Central memory CD4-positive, alpha-beta T cell (primary cell): ENCODE measurements around the gene LRRC46.
A peak's percentile ranks its signal among the peaks of the same experiment; 100 is the strongest.

Experiments
- DNase-seq: peaks from one replicate; pipeline ENCODE4 v3.0.0; 2022
- total RNA-seq, 3 experiments: gene quantifications; one replicate each; lab custom pipeline; 2026; lab: John Stamatoyannopoulos, UW

The LRRC46 gene, protein sequence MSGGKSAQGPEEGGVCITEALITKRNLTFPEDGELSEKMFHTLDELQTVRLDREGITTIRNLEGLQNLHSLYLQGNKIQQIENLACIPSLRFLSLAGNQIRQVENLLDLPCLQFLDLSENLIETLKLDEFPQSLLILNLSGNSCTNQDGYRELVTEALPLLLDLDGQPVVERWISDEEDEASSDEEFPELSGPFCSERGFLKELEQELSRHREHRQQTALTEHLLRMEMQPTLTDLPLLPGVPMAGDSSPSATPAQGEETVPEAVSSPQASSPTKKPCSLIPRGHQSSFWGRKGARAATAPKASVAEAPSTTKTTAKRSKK
- total RNA-seq = 0.04 to 0.58 (median 0.16) reads per million in 3 experiments

DNA sequence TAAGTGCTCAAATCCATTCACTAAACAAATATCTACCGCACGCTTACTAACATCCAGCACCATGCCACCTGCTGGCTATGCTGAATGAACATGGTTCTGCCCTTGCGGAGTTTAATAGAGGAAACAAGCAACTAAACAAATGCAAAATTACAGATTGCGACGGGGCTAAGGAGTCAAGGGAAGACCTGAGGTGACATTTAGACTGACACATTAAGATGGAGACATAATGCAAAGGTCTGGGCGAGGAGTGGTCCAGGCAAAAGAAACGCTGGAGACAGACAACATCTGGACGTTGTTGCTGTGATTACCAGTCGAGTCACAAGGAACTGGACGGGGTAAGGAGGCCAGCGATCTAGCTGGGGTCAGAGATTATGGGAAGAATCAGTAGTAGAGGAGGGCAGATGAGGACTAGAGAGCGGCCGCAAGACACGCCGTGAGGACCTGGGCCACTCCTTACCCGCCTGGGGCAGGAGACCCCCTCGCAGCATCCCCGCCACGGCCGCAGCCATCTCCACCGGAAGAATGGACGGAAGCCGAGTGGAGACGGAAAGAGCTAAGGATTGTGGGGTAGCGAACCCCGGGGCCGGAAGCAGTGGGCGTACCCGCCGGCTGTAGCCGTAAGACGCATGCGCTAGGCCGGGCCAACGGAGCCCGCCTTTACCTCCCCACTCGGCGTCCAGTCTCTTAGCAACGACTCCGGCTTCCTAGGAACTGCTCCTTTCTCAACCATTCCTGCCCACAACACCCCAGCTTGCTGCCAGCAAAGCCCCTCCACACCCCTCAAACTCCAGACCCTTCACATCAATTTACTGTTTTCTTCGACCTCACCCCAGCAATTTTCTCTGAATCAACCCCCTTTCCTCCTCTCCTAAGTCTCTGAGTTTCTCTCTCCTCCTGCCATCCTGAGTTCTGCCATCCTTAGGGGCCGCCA, at the start of gene LRRC46, which contains the start of gene MRPL10:
Gene LRRC46 (plus strand): TSS at position 668 of the 931 bp plus-strand sequence. CDS start 320 bp downstream, outside the sequence.
Gene MRPL10 (minus strand): TSS at position 539 of the 931 bp plus-strand sequence. CDS start 30 bp downstream, at position 509.
- DNase-seq = peak; percentile 89

DNA sequence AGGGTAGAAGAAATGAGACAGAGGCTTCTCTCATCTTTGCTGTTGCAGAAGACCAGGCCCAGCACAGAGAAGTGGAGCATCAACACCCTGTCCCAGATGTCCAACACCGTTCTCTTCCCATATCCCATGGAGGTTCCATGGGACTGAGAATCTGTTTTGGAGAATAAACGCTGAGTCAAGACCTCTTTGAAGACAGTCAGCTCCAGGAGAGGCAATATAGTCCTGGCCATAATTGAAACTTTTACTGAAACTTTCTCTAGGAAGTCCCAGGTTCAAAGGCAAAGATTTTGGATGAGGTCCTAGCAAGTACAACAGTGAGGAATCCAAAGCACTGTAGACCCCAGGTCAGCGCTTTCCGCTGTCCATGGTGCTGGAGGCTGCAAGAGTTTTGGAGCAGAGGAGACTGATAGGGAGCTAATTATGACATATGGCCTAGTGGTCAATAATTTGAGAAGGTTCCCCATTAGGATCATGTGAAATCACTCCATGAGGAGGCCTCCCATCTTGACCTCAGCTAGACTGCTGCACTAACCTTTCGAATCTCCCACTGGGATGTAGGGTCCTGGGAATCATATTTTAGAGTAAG, 45.8 kb upstream of the LRRC46 start:
- DNase-seq = no peak

DNA sequence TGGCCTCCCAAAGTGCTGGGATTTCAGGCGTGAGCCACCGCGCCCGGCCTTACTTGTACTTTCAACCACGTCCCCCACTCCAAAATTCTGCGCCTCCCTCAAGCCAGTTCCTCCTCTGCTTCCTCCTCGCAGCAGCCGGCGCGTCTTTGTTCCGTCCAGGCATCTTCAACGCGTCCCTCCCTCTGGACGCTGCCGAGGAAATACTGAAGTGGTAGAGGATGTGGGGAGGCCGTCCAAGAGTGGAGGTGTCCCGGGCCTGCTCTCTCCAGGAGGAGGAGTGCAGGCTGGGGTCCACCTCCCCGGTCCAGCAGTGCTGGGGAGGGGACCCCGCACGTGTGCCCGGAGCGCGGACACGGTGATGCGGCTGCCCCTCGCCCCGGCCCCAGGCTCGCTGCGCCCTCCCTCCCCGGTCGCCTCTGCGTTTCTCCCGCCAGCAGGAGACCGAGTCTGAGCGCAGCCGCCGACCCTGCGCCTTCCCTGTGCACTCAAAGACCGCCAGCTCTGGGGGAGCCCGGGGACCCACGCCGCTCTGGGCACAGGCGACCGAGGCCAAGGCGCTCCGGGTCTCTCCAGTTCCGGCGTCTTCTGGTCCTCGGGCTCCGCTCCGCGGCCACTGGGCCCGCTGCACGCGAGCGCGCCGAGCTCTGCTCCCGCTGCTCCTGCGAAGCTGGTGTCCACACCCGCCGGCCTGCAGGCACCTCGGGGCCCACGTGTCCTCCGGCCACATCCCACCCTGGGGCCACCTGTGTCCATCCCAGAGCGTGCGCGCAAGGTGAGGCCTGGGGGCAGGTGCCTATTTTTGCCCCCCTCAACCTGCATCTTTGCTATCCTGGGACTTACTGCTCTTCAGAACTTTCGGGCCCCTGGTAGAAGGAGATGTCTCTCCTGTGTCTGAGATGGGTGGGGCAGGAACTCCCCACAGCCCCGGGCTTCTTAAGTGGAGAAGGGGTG, 41.6 kb upstream of the LRRC46 start:
- peak; percentile 24 for DNase-seq

DNA sequence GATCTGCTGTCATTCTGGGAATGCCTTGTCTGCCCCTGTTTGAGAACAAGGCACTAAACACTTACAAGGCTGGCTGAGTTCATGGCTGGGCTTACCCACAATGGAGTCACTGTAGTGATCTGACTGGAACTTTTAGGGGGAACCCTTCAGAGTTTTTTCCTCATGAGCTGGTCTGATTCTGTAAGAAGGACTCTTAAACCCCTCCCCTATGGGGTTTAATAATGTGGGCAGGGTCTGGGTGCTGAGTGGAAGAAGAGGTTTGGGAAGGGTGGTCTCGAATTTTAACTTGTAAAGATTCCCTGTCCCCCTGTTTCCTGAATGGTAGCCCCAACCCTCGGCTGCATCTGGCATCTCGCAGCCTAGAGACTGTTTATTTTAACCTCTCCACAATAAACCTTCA, 40.4 kb upstream of the LRRC46 start:
- DNase-seq = no peak

DNA sequence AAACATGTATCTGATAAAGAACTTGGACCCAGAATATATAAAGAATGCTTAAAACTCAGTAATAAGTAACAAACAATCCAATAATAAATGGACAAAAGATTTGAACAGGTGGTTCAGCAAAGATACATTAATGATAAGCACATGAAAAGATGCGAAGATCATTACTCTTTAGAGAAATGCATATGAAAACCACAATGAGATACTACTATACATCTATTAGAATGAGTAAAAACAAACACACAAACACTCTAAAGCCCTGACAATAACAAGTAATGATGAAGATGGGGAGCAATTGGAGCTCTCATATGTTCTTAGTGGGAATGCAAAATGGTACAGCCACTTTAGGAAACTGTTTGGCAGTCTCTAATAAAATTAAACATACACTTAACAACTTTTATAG, 39.0 kb upstream of the LRRC46 start:
- DNase-seq = no peak

DNA sequence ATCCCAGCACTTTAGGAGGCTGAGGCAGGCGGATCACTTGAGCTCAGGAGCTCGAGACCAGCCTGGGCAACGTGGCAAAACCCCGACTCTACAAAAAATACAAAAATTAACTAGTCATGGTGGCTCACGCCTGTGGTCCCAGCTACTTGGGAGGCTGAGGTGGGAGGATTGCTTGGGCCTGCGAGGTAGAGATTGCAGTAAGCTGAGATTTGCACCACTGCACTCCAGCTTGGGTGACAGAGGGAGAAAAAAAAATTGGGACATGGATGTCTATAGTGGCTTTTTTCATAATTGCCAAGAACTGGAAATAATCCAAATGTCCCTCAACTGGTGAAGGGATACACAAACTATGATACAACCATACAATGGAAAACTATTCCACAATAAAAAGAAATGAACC, 38.5 kb upstream of the LRRC46 start:
- no peak for DNase-seq

DNA sequence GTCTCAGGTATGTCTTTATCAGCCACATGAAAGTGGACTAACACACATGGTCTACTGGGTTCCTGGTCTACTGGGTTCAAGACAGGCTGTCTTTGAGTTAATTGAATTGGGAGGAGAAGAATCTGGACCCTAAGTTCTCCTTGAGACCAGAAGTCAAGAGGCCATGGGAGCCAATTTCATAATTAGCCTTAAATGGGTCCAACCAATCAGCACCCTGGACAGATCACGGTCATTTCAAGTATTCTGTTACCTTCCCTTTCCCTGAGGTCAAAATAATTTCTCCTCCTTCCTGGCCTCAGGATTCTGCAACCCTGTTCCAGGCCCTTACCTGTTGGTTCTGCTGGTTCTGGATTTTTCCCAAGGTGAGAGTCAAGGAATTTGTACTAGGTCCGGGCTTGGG, 33.7 kb upstream of the LRRC46 start:
- DNase-seq = no peak

DNA sequence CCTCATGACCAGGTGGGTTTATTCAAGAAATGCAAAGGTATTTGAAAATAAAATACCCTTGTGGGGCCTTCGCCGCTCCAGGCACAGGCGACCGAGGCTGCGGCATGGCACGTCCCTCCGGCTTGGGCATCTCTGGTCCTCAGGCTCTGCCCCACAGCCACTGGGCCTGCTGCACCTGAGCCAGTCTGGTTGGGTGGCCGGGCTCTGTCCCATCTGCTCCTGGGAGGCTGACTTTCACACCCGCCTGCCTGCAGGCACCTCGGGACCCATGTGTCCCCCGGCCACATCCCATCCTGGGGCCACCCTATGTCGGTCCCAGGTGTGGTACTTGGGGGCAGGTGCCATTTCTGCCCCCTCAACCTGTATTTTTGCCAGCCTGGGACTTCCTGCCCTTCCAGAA, 30.8 kb upstream of the LRRC46 start:
- no peak for DNase-seq

DNA sequence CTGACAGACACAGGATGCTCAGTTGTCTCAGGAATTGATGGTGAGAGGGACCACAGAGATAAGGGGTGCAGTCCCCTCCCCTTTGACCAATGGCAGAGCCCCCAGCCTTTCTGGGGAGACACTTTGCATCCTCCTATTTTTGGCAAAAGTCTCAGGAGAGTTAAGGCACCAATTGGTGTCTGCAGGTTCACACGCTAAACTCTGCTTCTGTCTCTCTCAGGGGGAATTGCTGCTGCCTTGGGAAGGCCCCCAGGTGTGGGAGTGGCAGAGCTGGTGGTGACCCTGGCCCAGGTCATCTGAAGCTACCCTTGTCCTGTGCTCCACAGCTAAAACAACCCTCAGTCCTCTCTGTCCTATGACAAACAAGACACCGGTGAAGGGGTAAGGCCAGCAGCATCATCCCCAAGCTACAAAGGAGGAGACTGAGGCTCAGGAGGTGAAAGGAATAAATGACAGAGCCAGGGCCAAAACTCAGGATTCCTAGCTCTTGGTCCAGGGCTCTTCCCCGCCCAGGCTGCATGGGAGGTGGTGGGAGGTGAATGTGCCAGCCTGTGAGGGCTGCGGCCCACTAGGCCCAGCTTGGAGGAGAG, 30.2 kb upstream of the LRRC46 start:
- no peak for DNase-seq

DNA sequence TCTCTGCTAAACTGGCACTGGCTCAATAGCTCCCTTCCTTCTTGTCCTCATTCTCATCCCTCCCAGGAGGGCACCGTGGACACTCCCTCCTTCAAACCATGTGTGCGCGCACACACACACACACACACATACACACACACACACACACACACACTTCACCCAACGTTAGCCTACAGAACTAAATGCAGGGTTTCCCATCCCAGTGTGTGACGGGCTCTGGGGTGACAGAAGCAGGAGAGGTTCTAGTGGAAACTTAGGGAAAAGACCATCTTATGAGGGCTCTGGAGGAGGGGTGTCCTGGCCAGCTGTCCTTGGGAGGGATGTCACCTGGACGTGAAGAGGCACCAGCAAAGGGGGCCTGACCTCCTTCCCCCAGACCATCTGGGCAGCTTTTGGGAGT, 29.6 kb upstream of the LRRC46 start:
- no peak for DNase-seq

DNA sequence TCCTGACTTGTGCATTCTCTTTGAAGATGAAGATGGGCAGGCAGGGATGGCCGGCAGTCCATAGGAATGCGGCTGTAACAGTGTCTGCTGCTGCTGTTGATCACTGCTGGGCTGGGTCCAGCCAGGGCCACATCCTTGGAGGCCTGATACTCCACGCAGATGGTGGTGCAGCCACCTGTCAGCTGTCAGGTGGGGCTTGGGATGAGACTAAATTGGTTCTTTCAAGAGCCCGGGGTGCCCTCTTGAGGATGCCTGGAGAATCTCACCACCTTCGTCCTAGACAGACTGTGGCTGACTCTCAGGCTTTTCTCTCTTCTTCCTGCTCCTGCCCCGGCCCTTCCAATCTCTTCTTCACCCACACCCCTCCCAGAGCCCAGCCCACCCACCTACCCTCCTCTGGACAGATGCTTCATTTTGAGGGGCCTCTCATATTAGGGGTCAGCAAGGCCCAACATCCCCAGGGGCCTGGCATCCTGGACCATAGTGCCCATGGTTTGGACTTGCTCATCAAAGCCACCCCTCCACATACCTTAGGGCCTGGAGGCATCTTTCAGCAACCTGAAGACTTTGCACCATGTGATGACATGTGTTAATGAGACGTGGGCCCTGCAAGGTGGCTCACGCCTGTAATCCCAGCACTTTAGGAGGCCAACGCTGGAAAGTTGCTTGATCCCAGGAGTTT, 29.0 kb upstream of the LRRC46 start:
- peak; percentile 50 for DNase-seq

DNA sequence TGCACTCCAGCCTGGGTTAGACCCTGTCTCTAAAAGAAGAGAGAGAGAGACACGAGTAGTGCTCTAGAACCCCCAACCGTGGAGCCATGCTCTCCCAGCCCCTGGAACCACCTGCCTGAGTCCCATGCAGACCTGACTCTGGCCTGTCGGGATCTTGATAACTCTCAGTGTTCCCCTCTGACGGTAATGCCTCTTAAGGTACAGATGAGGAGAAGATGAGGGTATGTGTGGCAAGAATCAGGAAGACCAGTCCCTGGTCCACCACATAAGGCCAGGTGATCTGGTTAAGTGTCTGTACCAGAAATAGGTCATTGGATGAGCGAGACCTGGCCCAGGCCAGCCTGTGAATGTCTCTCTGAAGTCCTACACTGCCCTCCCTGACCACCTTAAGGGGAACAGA, 28.3 kb upstream of the LRRC46 start:
- no peak for DNase-seq

DNA sequence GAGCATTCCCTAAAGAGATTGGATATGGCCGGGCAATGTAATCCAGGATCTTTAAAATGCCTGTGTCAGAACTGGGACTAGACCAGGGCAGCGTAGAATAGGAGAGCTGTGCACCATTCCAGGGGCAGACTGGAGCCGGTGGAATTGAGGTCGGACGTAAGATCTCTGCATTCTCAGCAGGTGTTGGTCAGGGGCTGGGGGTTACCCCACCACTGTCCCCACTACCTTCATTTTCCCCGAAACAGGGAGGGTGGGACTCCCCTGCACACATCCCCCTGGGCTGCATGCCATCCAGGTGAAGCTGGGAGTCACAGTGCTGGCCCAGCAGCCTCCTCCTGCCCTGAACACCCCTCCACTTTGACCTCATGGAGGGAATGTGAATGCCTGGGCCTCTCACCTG, 27.7 kb upstream of the LRRC46 start:
- no peak for DNase-seq

DNA sequence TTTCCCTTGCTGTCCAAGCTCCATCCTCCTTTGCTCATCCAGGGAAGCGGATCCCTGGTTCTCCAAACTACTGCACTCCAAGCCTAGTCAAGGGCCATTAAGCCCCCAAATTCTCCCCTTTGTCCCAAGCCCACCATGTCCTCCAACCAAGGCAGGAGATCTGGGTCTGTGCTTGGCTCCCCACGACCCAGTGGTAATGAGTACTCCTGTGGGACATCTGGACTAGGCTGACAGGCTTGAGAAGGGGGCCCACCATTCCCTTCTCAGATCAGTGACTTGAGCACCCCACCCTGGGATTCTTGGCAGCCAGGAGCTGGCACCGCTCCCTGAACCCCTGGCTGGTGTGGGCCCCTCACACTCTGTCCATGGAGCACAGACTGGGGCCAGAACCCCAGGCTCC, 27.0 kb upstream of the LRRC46 start:
- no peak for DNase-seq

DNA sequence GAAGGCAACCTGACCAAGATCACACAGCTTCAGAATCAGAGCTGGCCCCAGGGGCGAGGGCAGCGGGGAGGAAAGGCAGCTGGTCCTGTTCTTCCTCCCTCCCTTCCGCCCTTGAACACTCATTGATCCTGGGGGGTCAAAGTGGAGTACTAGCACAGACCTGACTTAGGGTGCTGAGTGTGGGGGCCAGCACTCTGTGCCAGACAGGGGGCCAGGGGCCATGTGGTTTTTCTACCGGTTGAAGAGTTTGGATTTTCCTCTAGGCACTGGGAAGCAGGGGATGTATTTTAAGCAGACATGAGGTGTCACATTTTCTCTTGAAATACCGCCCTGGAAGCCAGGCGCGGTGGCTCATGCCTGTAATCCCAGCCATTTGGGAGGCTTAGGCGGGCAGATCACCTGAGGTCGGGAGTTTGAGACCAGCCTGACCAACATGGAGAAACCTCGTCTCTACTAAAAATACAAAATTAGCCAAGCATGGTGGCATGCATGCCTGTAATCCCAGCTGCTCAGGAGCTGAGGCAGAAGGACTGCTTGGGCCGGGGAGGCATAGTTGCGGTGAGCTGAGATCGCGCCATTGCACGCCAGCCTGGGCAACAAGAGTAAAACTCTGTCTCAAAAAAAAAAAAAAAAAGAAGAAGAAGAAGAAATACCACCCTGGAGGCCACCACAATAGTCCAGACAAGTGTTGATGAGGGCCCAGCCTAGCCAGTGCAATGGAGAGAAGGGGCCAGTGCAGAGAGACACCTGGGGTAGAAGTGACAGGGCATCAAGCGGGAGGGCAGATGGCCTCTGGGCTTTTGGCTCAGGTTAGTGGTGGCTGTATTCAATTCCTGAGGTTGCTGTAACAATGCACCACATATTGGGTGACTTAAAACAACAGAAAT, 25.2 kb upstream of the LRRC46 start:
- DNase-seq = no peak

DNA sequence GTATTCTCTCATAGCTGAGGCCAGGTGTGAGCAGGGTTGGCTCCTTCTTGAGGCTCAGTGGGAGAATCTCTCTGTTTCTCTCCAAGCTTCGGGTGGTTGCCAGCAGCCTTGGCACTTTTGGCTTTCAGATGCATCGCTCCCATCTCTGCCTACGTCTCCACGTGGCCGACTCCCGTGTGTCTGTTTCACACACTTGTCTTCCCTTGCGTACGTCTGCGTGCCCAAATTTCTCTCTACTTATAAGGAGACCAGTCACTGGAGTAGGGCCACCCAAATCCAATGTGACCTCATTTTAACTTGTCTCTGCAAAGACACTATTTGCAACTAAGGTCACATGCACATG, 24.6 kb upstream of the LRRC46 start:
- DNase-seq = no peak

DNA sequence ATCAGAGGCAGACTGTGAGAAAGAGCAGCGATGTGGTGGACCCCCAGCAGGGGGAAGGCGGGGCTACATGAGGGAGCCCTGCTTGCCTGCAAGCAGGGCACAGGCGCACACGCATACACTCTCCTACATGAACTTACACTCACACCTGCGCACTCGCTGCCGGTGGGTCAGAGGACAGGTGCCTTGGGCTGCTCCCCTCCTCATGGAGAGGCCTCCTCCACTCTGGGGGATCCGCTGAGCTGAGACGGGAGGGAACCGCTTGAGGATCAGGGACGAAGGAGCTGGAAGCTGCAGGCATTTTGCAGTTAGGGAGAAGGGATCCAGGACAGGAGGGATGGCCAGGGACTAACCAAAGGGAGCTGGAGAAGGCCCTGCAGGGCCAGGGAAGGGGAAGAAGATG, 24.0 kb upstream of the LRRC46 start:
- DNase-seq = no peak

DNA sequence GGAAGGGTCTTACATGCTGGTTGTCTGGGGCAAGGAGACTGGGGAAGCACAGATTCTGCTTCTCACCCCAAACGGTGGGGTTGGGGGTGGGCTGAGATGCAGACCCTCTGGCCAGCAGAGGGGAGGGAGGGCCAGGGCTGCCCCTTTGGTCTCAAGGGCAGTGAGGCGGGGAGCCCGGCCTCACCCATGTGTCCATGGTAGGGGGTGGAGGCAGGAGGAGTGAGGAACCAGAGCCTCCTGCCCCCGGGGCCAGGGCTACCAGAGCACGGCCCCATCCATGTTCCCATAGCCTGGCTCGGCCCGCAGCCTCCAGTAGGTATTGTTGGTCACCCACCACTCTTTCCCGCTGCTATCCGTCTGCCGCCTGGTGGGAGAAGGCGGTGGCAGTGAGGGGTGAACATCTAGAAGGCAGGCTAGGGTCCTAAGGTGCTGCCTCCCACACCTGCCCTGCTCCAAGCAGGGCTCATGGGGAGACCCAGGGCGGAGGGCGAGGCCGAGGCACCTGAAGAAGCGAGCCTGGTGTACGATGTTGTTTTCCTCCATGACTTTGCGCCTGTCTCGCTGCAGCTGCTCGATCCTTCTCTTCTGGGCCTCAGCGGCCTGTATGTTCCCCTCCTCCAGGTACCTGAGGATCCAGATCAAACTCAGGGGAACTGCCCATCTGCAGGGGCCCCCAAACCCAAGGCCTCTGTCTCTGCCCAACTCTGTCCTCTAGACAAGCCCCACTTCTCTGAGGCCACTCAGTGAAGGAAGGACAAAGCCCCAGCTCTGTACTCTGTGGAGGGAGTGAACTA, 23.2 kb upstream of the LRRC46 start:
- no peak for DNase-seq

DNA sequence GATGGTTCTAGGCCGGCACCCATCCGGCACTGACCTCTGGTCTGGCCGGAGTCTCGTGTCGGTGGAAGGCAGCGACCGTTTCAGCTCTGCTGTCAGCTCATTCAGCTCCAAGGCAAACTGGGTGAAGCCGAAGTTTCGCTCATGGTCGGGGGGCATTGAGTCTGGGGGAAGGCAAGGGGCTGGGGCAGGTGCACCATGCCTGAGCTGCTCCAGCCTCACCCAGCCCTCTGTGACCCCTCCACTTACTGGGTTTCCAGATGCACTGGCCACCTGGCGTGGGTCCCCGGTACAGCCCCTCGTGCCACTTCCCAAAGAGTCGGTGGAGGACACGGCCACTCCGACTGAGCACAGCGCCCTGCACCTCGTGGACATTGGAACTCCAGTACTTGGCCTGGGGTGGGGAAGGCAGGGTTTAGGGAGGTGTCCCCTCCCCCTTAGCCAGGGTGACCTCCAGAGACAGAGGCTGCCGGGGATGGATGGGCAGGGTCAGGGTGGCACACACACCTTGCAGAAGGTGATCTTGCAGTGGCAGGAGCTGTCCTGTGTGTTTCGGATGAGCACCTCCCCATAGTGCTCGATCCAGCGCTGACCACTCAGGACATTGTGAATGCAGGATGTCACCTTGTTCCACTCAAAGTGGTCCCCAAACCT, 22.5 kb upstream of the LRRC46 start:
- no peak for DNase-seq
